IPS-18c (cell line): ENCODE data around the gene ARNT2.

ENCODE experiments used
- H3K4me3 ChIP-seq: 2 replicates; pipeline ENCODE4 v1.7.0; 2013; ENCODE audit warnings: low read depth, mild to moderate bottlenecking, low read length, moderate library complexity; ENCODE audit not compliant: insufficient read depth
- H3K9me3 ChIP-seq: one replicate; pipeline ENCODE4 v1.6.1; 2013; ENCODE audit warnings: mild to moderate bottlenecking, low read length, moderate library complexity; ENCODE audit not compliant: control insufficient read depth, insufficient read depth

The ARNT2 gene

GRCh38 chr15:80545078-80545477 is 140.9 kb downstream of the ARNT2 start:
- Histone ChIP-seq H3K9me3 (no peaks in the 10 kb centered on the region), H3K4me3 (no peak overlapping the region)

GRCh38 chr15:80547264-80547663 is 143.1 kb downstream of the ARNT2 start:
- H3K9me3 ChIP-seq: no peaks in the 10 kb centered on the region
- no peak overlapping the region for H3K4me3 ChIP-seq

- no peak overlapping the region for H3K4me3 ChIP-seq
- H3K9me3 ChIP-seq: no peaks in the 10 kb centered on the region
Measured at GRCh38 chr15:80549191-80549590, 145.0 kb downstream of the ARNT2 start.

GRCh38 chr15:80549654-80550053 is 145.5 kb downstream of the ARNT2 start:
- Histone ChIP-seq H3K9me3 (no peaks in the 10 kb centered on the region), H3K4me3 (no peak overlapping the region)

GRCh38 chr15:80550219-80550907 is 146.2 kb downstream of the ARNT2 start:
- Histone ChIP-seq H3K9me3 (no peaks in the 10 kb centered on the region), H3K4me3 (no peak overlapping the region)

- Histone ChIP-seq H3K4me3 (no peak overlapping the region), H3K9me3 (no peaks in the 10 kb centered on the region)
Measured at GRCh38 chr15:80550908-80551260, 146.7 kb downstream of the ARNT2 start.

GRCh38 chr15:80551348-80551747 is 147.2 kb downstream of the ARNT2 start:
- Histone ChIP-seq H3K9me3 (no peaks in the 10 kb centered on the region), H3K4me3 (no peak overlapping the region)

GRCh38 chr15:80554560-80554959 is 150.4 kb downstream of the ARNT2 start:
- Histone ChIP-seq H3K4me3 (no peak overlapping the region), H3K9me3 (peaks cover 2% of the 10 kb centered on the region)

GRCh38 chr15:80556694-80557367 is 152.6 kb downstream of the ARNT2 start:
- H3K9me3 ChIP-seq: peaks cover 2% of the 10 kb centered on the region
- H3K4me3 ChIP-seq: no peak overlapping the region

- H3K9me3 ChIP-seq: peaks cover 2% of the 10 kb centered on the region
- no peak overlapping the region for H3K4me3 ChIP-seq
Measured at GRCh38 chr15:80557441-80558234, 153.5 kb downstream of the ARNT2 start.

- Histone ChIP-seq H3K9me3 (peaks cover 2% of the 10 kb centered on the region), H3K4me3 (no peak overlapping the region)
Measured at GRCh38 chr15:80558631-80559319, 154.6 kb downstream of the ARNT2 start.

GRCh38 chr15:80559320-80559693 is 155.1 kb downstream of the ARNT2 start:
- Histone ChIP-seq H3K9me3 (peaks cover 2% of the 10 kb centered on the region), H3K4me3 (no peak overlapping the region)

- Histone ChIP-seq H3K4me3 (no peak overlapping the region), H3K9me3 (peaks cover 2% of the 10 kb centered on the region)
Measured at GRCh38 chr15:80559761-80560160, 155.6 kb downstream of the ARNT2 start.

GRCh38 chr15:80560601-80561400 is 156.6 kb downstream of the ARNT2 start:
- H3K4me3 ChIP-seq: no peak overlapping the region
- peaks cover 2% of the 10 kb centered on the region for H3K9me3 ChIP-seq

- H3K9me3 ChIP-seq: peaks cover 2% of the 10 kb centered on the region
- no peak overlapping the region for H3K4me3 ChIP-seq
Measured at GRCh38 chr15:80561500-80561899, 157.3 kb downstream of the ARNT2 start.

GRCh38 chr15:80562033-80562432 is 157.9 kb downstream of the ARNT2 start:
- H3K4me3 ChIP-seq: no peak overlapping the region
- H3K9me3 ChIP-seq: peaks cover 2% of the 10 kb centered on the region

- no peak overlapping the region for H3K4me3 ChIP-seq
Measured at GRCh38 chr15:80562846-80563245, 158.7 kb downstream of the ARNT2 start.

More at GRCh38 chr15:80562846-80563245, 158.7 kb downstream of the ARNT2 start:
- H3K9me3 ChIP-seq: peaks cover 2% of the 10 kb centered on the region
